Hematopoietic multipotent progenitor cell treated with erythropoietin and hydrocortisone succinate and interleukin-3 and kit ligand, for 17 days (in vitro differentiated cells): ENCODE measurements around the gene SMG7.

Experiments
- DNase-seq: peaks from one replicate; pipeline ENCODE4 v3.0.0-alpha.2; 2015; ENCODE audit warnings: low spot score

The SMG7 gene

GRCh38 chr1:183565261-183565660 is 93.0 kb downstream of the SMG7 start:
- no peak for DNase-seq

GRCh38 chr1:183566026-183566425 is 93.7 kb downstream of the SMG7 start:
- DNase-seq: no peak

- no peak for DNase-seq
Observed at GRCh38 chr1:183567584-183567983, 95.3 kb downstream of the SMG7 start.

GRCh38 chr1:183568176-183569021 is 96.1 kb downstream of the SMG7 start:
- no peak for DNase-seq

GRCh38 chr1:183569141-183569540 is 96.8 kb downstream of the SMG7 start:
- no peak for DNase-seq

- no peak for DNase-seq
Observed at GRCh38 chr1:183569801-183570200, 97.5 kb downstream of the SMG7 start.

GRCh38 chr1:183570451-183570850 is 98.2 kb downstream of the SMG7 start:
- no peak for DNase-seq

- DNase-seq: no peak
Observed at GRCh38 chr1:183571678-183572268, 99.5 kb downstream of the SMG7 start.

- DNase-seq: no peak
Observed at GRCh38 chr1:183572721-183573120, 100.4 kb downstream of the SMG7 start.

- no peak for DNase-seq
Observed at GRCh38 chr1:183575606-183576005, 103.3 kb downstream of the SMG7 start.

GRCh38 chr1:183576537-183576936 is 104.2 kb downstream of the SMG7 start:
- no peak for DNase-seq

- no peak for DNase-seq
Observed at GRCh38 chr1:183577897-183578465, 105.7 kb downstream of the SMG7 start.

GRCh38 chr1:183578856-183579255 is 106.6 kb downstream of the SMG7 start:
- no peak for DNase-seq

GRCh38 chr1:183580281-183580682 is 108.0 kb downstream of the SMG7 start:
- DNase-seq: no peak

- DNase-seq: no peak
Observed at GRCh38 chr1:183582021-183582713, 109.9 kb downstream of the SMG7 start.

GRCh38 chr1:183583466-183583865 is 111.2 kb downstream of the SMG7 start:
- DNase-seq: no peak

GRCh38 chr1:183584147-183584546 is 111.8 kb downstream of the SMG7 start:
- no peak for DNase-seq

- DNase-seq: no peak
Observed at GRCh38 chr1:183585038-183585437, 112.7 kb downstream of the SMG7 start.

GRCh38 chr1:183586455-183586854 is 114.2 kb downstream of the SMG7 start:
- DNase-seq: no peak

- no peak for DNase-seq
Observed at GRCh38 chr1:183586926-183587325, 114.6 kb downstream of the SMG7 start.

GRCh38 chr1:183588827-183589226 is 116.5 kb downstream of the SMG7 start:
- DNase-seq: no peak

- no peak for DNase-seq
Observed at GRCh38 chr1:183589384-183589783, 117.1 kb downstream of the SMG7 start.

GRCh38 chr1:183589874-183590243 is 117.6 kb downstream of the SMG7 start:
- no peak for DNase-seq
